Endothelial cell of umbilical vein (primary cell): Measurements from ENCODE around the gene C3orf22. TPM values are rescaled to one million over a fixed set of nuclear protein-coding genes. Genes with fewer than 3 reads are reported as not detected.

Source experiments
- BruUV-seq: library from RNA; stranded (reverse); fragments of 400-500 nt; replicated peaks from 2 replicates; lab custom pipeline; 2021; lab: Mats Ljungman, UMichigan
- CTCF ChIA-PET: fragments of 300-600, 350-600 bp; sonication (Branson Sonifier 250); formaldehyde crosslinking; loops from one replicate; lab custom pipeline; 2021; ENCODE audit warnings: antibody characterized with exemption, inconsistent platforms; lab: Charles Lee
- POLR2A ChIA-PET: fragments of 300-600, 350-600 bp; sonication (Branson Sonifier 250); formaldehyde crosslinking; loops from one replicate; lab custom pipeline; 2021; ENCODE audit warnings: antibody characterized with exemption, inconsistent platforms; lab: Charles Lee
- DNase-seq: peaks from one replicate; pipeline ENCODE4 v3.0.0-alpha.2; 2011; ENCODE audit warnings: low read depth, low spot score
- FAIRE-seq: peaks from 2 replicates; lab custom pipeline; 2011; peaks lifted over from hg19 to GRCh38; lab: Jason Lieb, UNC
- H2AFZ ChIP-seq: 2 replicates; pipeline ENCODE4 v1.6.0; 2012; ENCODE audit warnings: low read depth, low read length, control low read depth, inconsistent platforms
- H3K27ac ChIP-seq: 2 replicates; pipeline ENCODE4 v1.5.1; 2011; ENCODE audit warnings: low read depth, mild to moderate bottlenecking, control low read depth, low read length, moderate library complexity; ENCODE audit not compliant: insufficient read depth
- H3K27me3 ChIP-seq, 2 experiments: 2 replicates each; pipeline versions ENCODE4 v1.6.0 to v1.6.1; 2011; ENCODE audit warnings: low read length in 2 of 2, mixed read lengths in 1 of 2; ENCODE audit not compliant: control insufficient read depth in 2 of 2, insufficient read depth in 2 of 2
- H3K36me3 ChIP-seq, 2 experiments: 2 replicates in 1 of 2; 3 replicates in 1 of 2; pipeline ENCODE4 v1.5.1; 2011; ENCODE audit warnings: low read length in 2 of 2, mild to moderate bottlenecking in 1 of 2, moderate library complexity in 1 of 2; ENCODE audit not compliant: control insufficient read depth in 2 of 2, insufficient read depth in 2 of 2; ENCODE audit errors: extremely low read depth in 1 of 2
- H3K4me1 ChIP-seq: 3 replicates; pipeline ENCODE4 v1.5.1; 2011; ENCODE audit warnings: mild to moderate bottlenecking, low read length; ENCODE audit not compliant: control insufficient read depth, insufficient read depth; ENCODE audit errors: extremely low read depth
- H3K4me2 ChIP-seq: 2 replicates; pipeline ENCODE4 v1.6.1; 2011; ENCODE audit warnings: low read length, control low read depth, mixed read lengths; ENCODE audit not compliant: insufficient read depth
- H3K4me3 ChIP-seq, 3 experiments: fragments of 200-600 bp in 1 of 3; sonication (generic), shearing (Covaris generic) in 1 of 3; replicated peaks in 1 of 3; 2 replicates each; pipeline ENCODE4 v1.5.1; 2011 to 2016; ENCODE audit warnings: control low read depth in 3 of 3, low read length in 3 of 3, mild to moderate bottlenecking in 2 of 3, inconsistent platforms in 1 of 3, low read depth in 1 of 3, moderate library complexity in 1 of 3; ENCODE audit not compliant: insufficient read depth in 1 of 3
- H3K79me2 ChIP-seq: 2 replicates; pipeline ENCODE4 v1.6.0; 2012; ENCODE audit warnings: low read length, inconsistent platforms; ENCODE audit not compliant: control insufficient read depth, insufficient read depth
- H3K9ac ChIP-seq: replicated peaks from 2 replicates; pipeline ENCODE3; 2011; ENCODE audit warnings: low read length, control low read depth; ENCODE audit not compliant: insufficient read depth; ENCODE audit errors: extremely low read depth
- H3K9me1 ChIP-seq: replicated peaks from 3 replicates; pipeline ENCODE4 v1.6.0; 2011; ENCODE audit warnings: mild to moderate bottlenecking, low read length; ENCODE audit not compliant: control insufficient read depth, insufficient read depth; ENCODE audit errors: extremely low read depth
- H3K9me3 ChIP-seq: replicated peaks from 2 replicates; pipeline ENCODE4 v1.5.1; 2012; ENCODE audit warnings: low read length, inconsistent platforms; ENCODE audit not compliant: control insufficient read depth, insufficient read depth
- H4K20me1 ChIP-seq: replicated peaks from 2 replicates; pipeline ENCODE3; 2011; ENCODE audit warnings: mild to moderate bottlenecking, low read length; ENCODE audit not compliant: control insufficient read depth, insufficient read depth; ENCODE audit errors: extremely low read depth
- CTCF ChIP-seq, 2 donors: IDR thresholded peaks; 1 replicate in 1 of 2; 2 replicates in 1 of 2; pipeline ENCODE4 v1.5.1; 2011; ENCODE audit warnings: low read length in 2 of 2, mild to moderate bottlenecking in 2 of 2, moderate library complexity in 2 of 2, control low read depth in 1 of 2, inconsistent platforms in 1 of 2, low read depth in 1 of 2; ENCODE audit not compliant: insufficient read depth in 1 of 2; ENCODE audit errors: extremely low read depth in 1 of 2
- EZH2 ChIP-seq: IDR thresholded peaks from 2 replicates; pipeline ENCODE4 v1.6.1; 2012; ENCODE audit warnings: borderline replicate concordance, low read depth, mild to moderate bottlenecking, moderate library complexity, low read length, inconsistent platforms; ENCODE audit not compliant: severe bottlenecking
- FOS ChIP-seq: IDR thresholded peaks from 2 replicates; pipeline ENCODE4 v1.6.1; 2011; ENCODE audit warnings: mild to moderate bottlenecking, low read length, moderate library complexity, borderline replicate concordance; ENCODE audit not compliant: insufficient read depth
- GATA2 ChIP-seq: IDR thresholded peaks from 2 replicates; pipeline ENCODE4 v1.7.0; 2011; ENCODE audit warnings: low read depth, mild to moderate bottlenecking, moderate library complexity, mixed read lengths, low read length; ENCODE audit not compliant: insufficient read length, insufficient read depth
- JUN ChIP-seq: IDR thresholded peaks from 2 replicates; pipeline ENCODE4 v1.6.1; 2011; ENCODE audit warnings: borderline replicate concordance, low read depth; ENCODE audit not compliant: insufficient read length, insufficient read depth
- MYC ChIP-seq: IDR thresholded peaks from one replicate; pipeline ENCODE4 v1.6.1; 2011; ENCODE audit warnings: mild to moderate bottlenecking, low read depth, low read length
- POLR2A ChIP-seq: IDR thresholded peaks from 2 replicates; pipeline ENCODE4 v1.6.1; 2012; ENCODE audit warnings: low read depth, mild to moderate bottlenecking, control low read depth, low read length
- POLR2AphosphoS5 ChIP-seq: IDR thresholded peaks from 2 replicates; pipeline ENCODE4 v1.6.1; 2012; ENCODE audit warnings: low read depth, mild to moderate bottlenecking, control low read depth, low read length, moderate library complexity; ENCODE audit not compliant: insufficient read depth
- dilution Hi-C: fragments of 300-500 bp; cut with MboI; formaldehyde crosslinking; loops from one replicate; pipeline ENCODE4 v1.15.0; 2019; ENCODE audit warnings: low sequenced_read_pairs; ENCODE audit not compliant: extremely low pct_ligation_motif_present
- intact Hi-C: fragments of 100-400 bp; cut with micrococcal nuclease; formaldehyde crosslinking; loops from one replicate; pipeline ENCODE4 v1.10.0; 2022
- polyA plus RNA-seq, 4 experiments: library from polyadenylated mRNA; depleted of rRNA in 3 of 4; stranded (reverse) in 3 of 4; unstranded in 1 of 4; fragments of >200 nt; gene quantifications; 2 replicates each; pipeline versions ENCODE4 v1.2.1 to v1.2.3, GENCODE V29; 2011 to 2012; ENCODE audit warnings: missing spikeins in 1 of 4
- total RNA-seq: library from RNA; stranded (reverse); gene quantifications from 2 replicates; pipeline ENCODE4 v1.2.3, GENCODE V29; 2021
- TF ChIP-seq, protein P1 (sequence below): IDR thresholded peaks from 2 replicates; pipeline ENCODE4 v1.6.1; 2011; ENCODE audit not compliant: insufficient read depth, insufficient read length

The C3orf22 gene
- total and polyA plus RNA-seq, 2 donors (not counting 3 experiments of a cell fraction or from before 2014, with no cell fraction given): not detected

DNA sequence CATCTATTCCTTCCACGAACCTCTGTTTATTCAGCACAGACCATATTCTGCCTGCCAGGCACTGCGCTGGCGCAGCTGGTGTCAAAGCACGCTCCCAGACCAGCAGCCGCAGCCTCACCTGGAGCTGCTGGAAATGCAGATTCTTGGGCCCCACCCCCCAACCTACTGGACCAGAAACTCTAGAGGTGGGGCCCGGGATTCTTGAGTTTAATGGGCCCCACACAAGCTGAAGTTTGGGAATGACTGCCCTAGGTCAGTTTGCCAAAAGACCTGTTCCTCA is 27.7 kb downstream of the C3orf22 start:
- H2AFZ ChIP-seq: no peak overlapping the region
- intact Hi-C loops (no loop called here), dilution Hi-C loops (no loop called here)
- no peaks in the 10 kb centered on the region for H3K79me2 ChIP-seq
- H3K27ac ChIP-seq: no peak overlapping the region
- H3K9ac ChIP-seq: no peak overlapping the region
- H3K9me1 ChIP-seq: no peaks in the 10 kb centered on the region
- no peaks in the 10 kb centered on the region for H3K36me3 ChIP-seq
- DNase-seq (no peak), FAIRE-seq (no peak)
- TF ChIP-seq JUN: no peak
- no peak for TF ChIP-seq POLR2A
- TF ChIP-seq POLR2AphosphoS5: no peak
- TF ChIP-seq CTCF (IDR thresholded peaks at IDR 0.05; ENCODE audit: extremely low read depth in 1 of 2, insufficient read depth in 1 of 2, low read depth in 1 of 2, low read length in 2 of 2): no peak
- TF ChIP-seq GATA2: no peak
- no peak for TF ChIP-seq EZH2
- TF ChIP-seq MYC: no peak
- TF ChIP-seq, protein P1, sequence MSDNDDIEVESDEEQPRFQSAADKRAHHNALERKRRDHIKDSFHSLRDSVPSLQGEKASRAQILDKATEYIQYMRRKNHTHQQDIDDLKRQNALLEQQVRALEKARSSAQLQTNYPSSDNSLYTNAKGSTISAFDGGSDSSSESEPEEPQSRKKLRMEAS: no peak
- no peak for TF ChIP-seq FOS
- H3K9me3 ChIP-seq: no peaks in the 10 kb centered on the region
- H3K4me3 ChIP-seq: no peak overlapping the region
- no TSS peak for BruUV-seq
- ChIA-PET CTCF (interaction anchor here (1.6 kb wide), 1 partner anchor 8 kb away, joined by 5 read pairs; no protein-coding TSS in a partner anchor), POLR2A (no interaction called here)
- no peak overlapping the region for H3K4me2 ChIP-seq
- H4K20me1 ChIP-seq: no peaks in the 10 kb centered on the region
- H3K27me3 ChIP-seq: peaks cover under 1 to 13% of the 10 kb centered on the region in 2 experiments
- H3K4me1 ChIP-seq: no peaks in the 10 kb centered on the region
